GM18507 (cell line): Measurements from ENCODE around the gene SNX22.

Source experiments
- DNase-seq: peaks from one replicate; pipeline ENCODE4 v3.0.0; 2011; ENCODE audit warnings: low read depth; ENCODE audit not compliant: insufficient read length; ENCODE audit errors: extremely low spot score
- FAIRE-seq: peaks from 2 replicates; lab custom pipeline; 2011; peaks lifted over from hg19 to GRCh38; lab: Jason Lieb, UNC

The SNX22 gene

GRCh38 chr15:64187396-64188191, 36.1 kb downstream of the SNX22 start:
- FAIRE-seq (no peak), DNase-seq (no peak)

- no peak for FAIRE-seq
- DNase-seq: no peak
Observed at GRCh38 chr15:64191971-64192830, 40.7 kb downstream of the SNX22 start.

GRCh38 chr15:64193971-64194370, 42.4 kb downstream of the SNX22 start:
- DNase-seq (no peak), FAIRE-seq (no peak)

- FAIRE-seq (no peak), DNase-seq (no peak)
Observed at GRCh38 chr15:64197425-64197824, 45.9 kb downstream of the SNX22 start.

GRCh38 chr15:64205202-64205601, 53.7 kb downstream of the SNX22 start:
- FAIRE-seq (no peak), DNase-seq (no peak)
